ENCODE results near the gene TMEM213. TPM values are rescaled to one million over a fixed set of nuclear protein-coding genes. Genes with fewer than 3 reads are reported as not detected.

The TMEM213 gene
- total and polyA plus RNA-seq, 9 of the 15 experiments (the other 6 are each of a cell fraction or from before 2014, with no cell fraction given) = not detected

- TF ChIP-seq ZBTB26 (CRISPR knock-in tag; IDR thresholded peaks at IDR 0.05) = no peak
- no peak for TF ChIP-seq STAG1 (CRISPR knock-in tag; IDR thresholded peaks at IDR 0.05; ENCODE audit: borderline replicate concordance)
- TF ChIP-seq ZKSCAN8 (CRISPR knock-in tag; IDR thresholded peaks at IDR 0.05) = no peak
- no peak for TF ChIP-seq SMAD1 (IDR thresholded peaks at IDR 0.05; ENCODE audit: low read depth, low read length, partially characterized antibody)
- TF ChIP-seq ZNF277 (CRISPR knock-in tag; IDR thresholded peaks at IDR 0.05; ENCODE audit: borderline replicate concordance) = no peak
- TF ChIP-seq FOXA1 (IDR thresholded peaks at IDR 0.05; ENCODE audit: borderline replicate concordance) = no peak
- no peak for TF ChIP-seq KLF10 (CRISPR knock-in tag; IDR thresholded peaks at IDR 0.05)
- TF ChIP-seq PTTG1 (tag; IDR thresholded peaks at IDR 0.05; ENCODE audit: low read depth) = no peak
- no peak for TF ChIP-seq ESRRB (CRISPR knock-in tag; IDR thresholded peaks at IDR 0.05; ENCODE audit: borderline replicate concordance)
- TF ChIP-seq ELK3 (CRISPR knock-in tag; IDR thresholded peaks at IDR 0.05) = no peak
- no peak for TF ChIP-seq ZBED1 (IDR thresholded peaks at IDR 0.05)
- no peak for TF ChIP-seq ZNF431 (CRISPR knock-in tag; IDR thresholded peaks at IDR 0.05)
Measured at GRCh38 chr7:138828302-138828701, 30.5 kb downstream of the TMEM213 start (continued).
